B cell (primary cell): ENCODE data around the gene FGD4.

Source experiments
- CTCF ChIP-seq: fragments of 200-600 bp; IDR thresholded peaks from one replicate; pipeline ENCODE4 v1.8.0; 2022; ENCODE audit warnings: antibody characterized with exemption, mild to moderate bottlenecking
- EZH2 ChIP-seq: IDR thresholded peaks from 2 replicates; pipeline ENCODE4 v1.6.1; 2012; ENCODE audit warnings: borderline replicate concordance, low read depth, mild to moderate bottlenecking, moderate library complexity, low read length; ENCODE audit not compliant: insufficient read depth, poor library complexity, severe bottlenecking

GRCh38 chr12:32535288-32535999 lies 136.1 kb downstream of the FGD4 start:
- no peak for TF ChIP-seq CTCF
- TF ChIP-seq EZH2, result no peak
